B cell (primary cell): ENCODE results near the gene MAP7.
"Not testable (repeated sequence)": the region's sequence is repeated elsewhere in the genome, so short reads cannot be mapped to it uniquely, and the experiment has no call there.

Experiments
- CTCF ChIP-seq: fragments of 200-600 bp; IDR thresholded peaks from one replicate; pipeline ENCODE4 v1.8.0; 2022; ENCODE audit warnings: antibody characterized with exemption, mild to moderate bottlenecking
- EZH2 ChIP-seq: IDR thresholded peaks from 2 replicates; pipeline ENCODE4 v1.6.1; 2012; ENCODE audit warnings: borderline replicate concordance, low read depth, mild to moderate bottlenecking, moderate library complexity, low read length; ENCODE audit not compliant: insufficient read depth, poor library complexity, severe bottlenecking

- TF ChIP-seq CTCF, EZH2: not testable (repeated sequence)
Measured at GRCh38 chr6:136584290-136584689, 34.1 kb upstream of the MAP7 start.
